SJSA1 (cell line): ENCODE results near the gene LRRTM3. TPM values are rescaled to one million over a fixed set of nuclear protein-coding genes. Genes with fewer than 3 reads are reported as not detected.
A peak's percentile ranks its signal among the peaks of the same experiment; 100 is the strongest.

Experiments
- DNase-seq, 2 experiments: peaks; one replicate each; pipeline ENCODE4 v3.0.0-alpha.2; 2015 to 2020; ENCODE audit warnings: low spot score in 2 of 2, low read depth in 1 of 2
- H3K27ac ChIP-seq: fragments of 250-450 bp; sonication (Bioruptor Pico); 2 replicates; pipeline ENCODE4 v1.5.1; 2020; ENCODE audit warnings: mild to moderate bottlenecking, moderate library complexity
- H3K27me3 ChIP-seq: fragments of 250-450 bp; sonication (Bioruptor Pico); replicated peaks from 2 replicates; pipeline ENCODE4 v1.5.1; 2020; ENCODE audit warnings: mild to moderate bottlenecking, moderate library complexity
- H3K36me3 ChIP-seq: fragments of 250-450 bp; sonication (Bioruptor Pico); 2 replicates; pipeline ENCODE4 v1.5.1; 2020; ENCODE audit warnings: mild to moderate bottlenecking
- H3K4me1 ChIP-seq: fragments of 250-450 bp; sonication (Bioruptor Pico); replicated peaks from 2 replicates; pipeline ENCODE4 v1.6.1; 2021; ENCODE audit warnings: mild to moderate bottlenecking
- H3K4me3 ChIP-seq: fragments of 250-450 bp; sonication (Bioruptor Pico); 2 replicates; pipeline ENCODE4 v1.5.1; 2020; ENCODE audit warnings: mild to moderate bottlenecking
- H3K9me3 ChIP-seq: fragments of 250-450 bp; sonication (Bioruptor Pico); replicated peaks from 2 replicates; pipeline ENCODE4 v1.5.1; 2020; ENCODE audit warnings: mild to moderate bottlenecking
- total RNA-seq: library from RNA; depleted of rRNA; stranded (reverse); fragments of >200 nt; shearing (Covaris generic); gene quantifications from 2 replicates; pipeline ENCODE4 v1.2.3, GENCODE V29; 2014; rRNA removed

LRRTM3 gene
- total RNA-seq, result not detected in 2 replicates

- Histone ChIP-seq H3K27ac (no peak within 1 kb of the TSS), H3K27me3 (no peaks in the 10 kb centered on the region; the same call in 1 of the 2 replicates), H3K4me3 (no peak within 1 kb of the TSS), H3K9me3 (no peaks in the 10 kb centered on the region), H3K36me3 (no peaks in the 10 kb centered on the region), H3K4me1 (no peaks in the 10 kb centered on the region)
- peak in 1 of 2 experiments; percentile 8 for DNase-seq
These were observed at the start of gene LRRTM3 for GRCh38 chr10:66925896-66926715. LRRTM3 (plus strand) TSS chr10:66926036.

GRCh38 chr10:66877361-66877760, 48.5 kb upstream of the LRRTM3 start:
- H3K4me3 ChIP-seq, result no peak overlapping the region
- H3K27ac ChIP-seq, result no peak overlapping the region
- H3K9me3 ChIP-seq, result no peaks in the 10 kb centered on the region
- no peaks in the 10 kb centered on the region for H3K4me1 ChIP-seq
- DNase-seq, result no peak
- no peaks in the 10 kb centered on the region for H3K36me3 ChIP-seq
- no peaks in the 10 kb centered on the region for H3K27me3 ChIP-seq

- no peak for DNase-seq
- H3K27ac ChIP-seq, result no peak overlapping the region
- no peaks in the 10 kb centered on the region for H3K9me3 ChIP-seq
- no peaks in the 10 kb centered on the region for H3K36me3 ChIP-seq
- H3K27me3 ChIP-seq, result no peaks in the 10 kb centered on the region
- H3K4me1 ChIP-seq, result no peaks in the 10 kb centered on the region
- H3K4me3 ChIP-seq, result no peak overlapping the region
These were observed 45.5 kb upstream of the LRRTM3 start for GRCh38 chr10:66880292-66880691.

GRCh38 chr10:66880826-66881225, 45.0 kb upstream of the LRRTM3 start:
- no peaks in the 10 kb centered on the region for H3K27me3 ChIP-seq
- H3K27ac ChIP-seq, result no peak overlapping the region
- no peak overlapping the region for H3K4me3 ChIP-seq
- no peaks in the 10 kb centered on the region for H3K4me1 ChIP-seq
- no peaks in the 10 kb centered on the region for H3K36me3 ChIP-seq
- no peaks in the 10 kb centered on the region for H3K9me3 ChIP-seq
- no peak for DNase-seq

DNA sequence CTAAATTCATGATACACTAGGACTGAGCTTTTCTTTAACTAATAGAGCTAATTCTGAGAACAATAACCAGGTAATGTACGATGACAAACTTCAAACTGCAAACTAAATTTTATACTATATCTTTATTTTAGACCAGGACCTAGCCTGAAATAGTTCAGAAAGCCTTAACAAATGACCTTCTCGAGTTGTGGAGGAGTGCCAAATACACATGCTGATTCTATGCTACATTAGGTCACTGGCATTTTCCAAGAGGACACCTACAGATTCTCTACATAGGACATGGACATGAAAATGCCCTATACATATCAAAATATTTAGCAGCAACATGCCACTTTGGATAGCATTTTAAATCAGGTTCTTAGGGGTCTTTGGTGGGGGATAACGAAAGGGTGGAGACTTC, 44.0 kb upstream of the LRRTM3 start:
- Histone ChIP-seq H3K9me3 (no peaks in the 10 kb centered on the region), H3K36me3 (no peaks in the 10 kb centered on the region), H3K27ac (no peak overlapping the region), H3K27me3 (no peaks in the 10 kb centered on the region), H3K4me1 (no peaks in the 10 kb centered on the region), H3K4me3 (no peak overlapping the region)
- DNase-seq, result no peak

GRCh38 chr10:66882271-66882670, 43.6 kb upstream of the LRRTM3 start:
- Histone ChIP-seq H3K27ac (no peak overlapping the region), H3K27me3 (no peaks in the 10 kb centered on the region), H3K4me3 (no peak overlapping the region), H3K9me3 (no peaks in the 10 kb centered on the region), H3K36me3 (no peaks in the 10 kb centered on the region), H3K4me1 (no peaks in the 10 kb centered on the region)
- no peak for DNase-seq

- Histone ChIP-seq H3K36me3 (no peaks in the 10 kb centered on the region), H3K27me3 (no peaks in the 10 kb centered on the region), H3K9me3 (no peaks in the 10 kb centered on the region), H3K27ac (no peak overlapping the region), H3K4me1 (no peaks in the 10 kb centered on the region), H3K4me3 (no peak overlapping the region)
- DNase-seq, result no peak
These were observed 39.0 kb upstream of the LRRTM3 start for GRCh38 chr10:66886848-66887247.

DNA sequence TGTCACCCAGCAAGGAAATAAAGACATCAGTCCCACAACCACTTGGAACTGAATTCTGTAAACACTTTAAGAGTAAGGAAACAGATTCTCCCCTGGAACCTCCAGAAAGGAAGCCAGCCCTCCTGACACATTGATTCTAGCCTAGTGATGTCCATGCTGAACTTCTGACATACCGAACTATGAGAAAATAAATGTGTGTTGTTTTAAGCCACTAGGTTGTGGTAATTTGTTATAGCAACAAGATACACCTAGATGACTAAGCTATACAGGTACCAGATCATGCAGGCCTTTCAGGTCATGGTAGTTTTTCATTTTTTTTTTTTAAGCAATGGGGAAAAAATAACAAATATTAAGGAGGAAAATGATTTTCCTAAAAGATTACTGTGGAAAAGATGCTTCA, 37.6 kb upstream of the LRRTM3 start:
- Histone ChIP-seq H3K4me1 (no peaks in the 10 kb centered on the region), H3K36me3 (no peaks in the 10 kb centered on the region), H3K27ac (no peak overlapping the region), H3K27me3 (no peaks in the 10 kb centered on the region), H3K9me3 (no peaks in the 10 kb centered on the region), H3K4me3 (no peak overlapping the region)
- no peak for DNase-seq

GRCh38 chr10:66892871-66893270, 33.0 kb upstream of the LRRTM3 start:
- Histone ChIP-seq H3K36me3 (no peaks in the 10 kb centered on the region), H3K4me1 (no peaks in the 10 kb centered on the region), H3K27ac (no peak overlapping the region), H3K9me3 (no peaks in the 10 kb centered on the region), H3K4me3 (no peak overlapping the region), H3K27me3 (no peaks in the 10 kb centered on the region)
- DNase-seq, result no peak

DNA sequence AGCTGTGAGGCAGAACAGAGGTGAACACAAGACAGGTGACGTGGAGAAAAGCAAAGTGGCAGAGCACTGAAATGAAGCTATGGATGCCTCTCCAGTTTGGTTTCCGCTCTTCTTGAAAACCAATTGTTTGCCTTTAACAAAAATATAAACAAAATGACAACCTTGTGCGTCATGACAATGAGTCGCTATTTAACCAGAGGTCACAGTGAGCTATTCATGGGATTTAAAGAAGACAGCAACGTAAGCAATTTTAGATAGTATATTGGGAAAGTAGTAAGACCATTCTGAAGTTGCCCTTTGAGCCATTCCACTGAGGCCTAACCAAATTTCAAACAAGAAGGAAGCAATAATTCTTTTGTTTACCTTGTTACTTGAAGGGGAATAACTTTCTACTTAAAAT, 15.2 kb upstream of the LRRTM3 start:
- no peaks in the 10 kb centered on the region for H3K9me3 ChIP-seq
- no peaks in the 10 kb centered on the region for H3K36me3 ChIP-seq
- no peaks in the 10 kb centered on the region for H3K4me1 ChIP-seq
- no peak overlapping the region for H3K4me3 ChIP-seq
- no peak for DNase-seq
- H3K27ac ChIP-seq, result no peak overlapping the region
- no peaks in the 10 kb centered on the region for H3K27me3 ChIP-seq

DNA sequence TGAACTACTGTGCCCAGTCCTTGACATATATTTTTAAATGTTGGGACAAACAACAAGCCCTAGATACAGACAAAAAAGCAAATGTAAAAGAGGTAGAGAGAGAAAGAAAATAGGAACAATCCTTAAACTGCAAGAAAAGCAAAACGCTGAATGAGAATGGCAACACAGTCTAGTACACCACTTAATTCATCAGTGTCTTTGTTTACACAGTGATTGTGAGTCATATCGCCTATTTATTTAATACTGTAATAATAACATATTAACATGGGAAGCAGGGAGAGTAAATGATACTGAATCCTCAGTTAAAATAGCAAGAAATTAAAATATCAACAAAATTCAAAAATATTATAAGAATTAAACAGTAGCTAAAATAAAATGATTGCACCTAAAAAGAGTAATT, 9.8 kb upstream of the LRRTM3 start:
- Histone ChIP-seq H3K27ac (no peak overlapping the region), H3K9me3 (no peaks in the 10 kb centered on the region), H3K4me1 (no peaks in the 10 kb centered on the region), H3K27me3 (no peaks in the 10 kb centered on the region), H3K36me3 (no peaks in the 10 kb centered on the region), H3K4me3 (no peak overlapping the region)
- no peak for DNase-seq

DNA sequence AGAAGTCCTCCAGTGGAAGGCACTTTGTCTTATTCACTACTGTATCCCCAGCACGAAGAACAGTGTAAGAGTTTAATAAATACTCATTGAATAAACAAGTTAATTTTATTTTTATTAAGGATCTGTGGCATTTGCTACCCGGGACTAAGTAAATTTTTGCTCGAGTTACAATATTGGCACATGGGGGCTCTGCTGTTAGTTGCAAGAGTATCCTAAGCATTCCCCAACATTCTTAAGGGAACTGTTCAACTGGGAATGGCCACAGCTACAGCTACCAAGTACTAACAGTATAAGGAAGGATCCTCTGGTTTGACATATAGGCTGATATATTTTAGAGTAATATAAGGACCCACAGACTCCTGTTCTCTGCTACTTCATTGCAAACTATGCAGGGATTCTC, 8.7 kb upstream of the LRRTM3 start:
- Histone ChIP-seq H3K36me3 (no peaks in the 10 kb centered on the region), H3K27ac (no peak overlapping the region), H3K9me3 (no peaks in the 10 kb centered on the region), H3K27me3 (no peaks in the 10 kb centered on the region), H3K4me1 (no peaks in the 10 kb centered on the region), H3K4me3 (no peak overlapping the region)
- no peak for DNase-seq

DNA sequence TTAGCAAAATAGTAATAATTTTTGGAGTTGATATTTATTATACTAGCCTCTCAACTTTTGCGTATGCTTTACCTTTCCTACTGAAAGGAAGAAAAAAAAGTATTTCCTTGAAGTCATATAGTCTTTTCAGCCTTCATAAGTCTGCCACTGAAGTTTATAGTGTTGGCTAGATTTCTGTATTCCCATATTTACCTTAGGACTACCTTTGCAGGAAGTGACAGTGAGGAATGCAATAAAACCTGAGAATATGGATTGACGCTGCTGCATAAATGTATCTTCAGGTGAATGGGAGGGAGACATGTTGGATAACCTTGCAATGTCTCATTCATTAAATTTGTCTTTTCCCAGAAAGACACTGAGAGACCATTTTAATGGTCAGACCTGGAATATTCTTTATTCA, 6.6 kb upstream of the LRRTM3 start:
- no peak for DNase-seq
- Histone ChIP-seq H3K36me3 (no peaks in the 10 kb centered on the region), H3K9me3 (no peaks in the 10 kb centered on the region), H3K27me3 (no peaks in the 10 kb centered on the region), H3K4me3 (no peak overlapping the region), H3K27ac (no peak overlapping the region), H3K4me1 (no peaks in the 10 kb centered on the region)

- no peak overlapping the region for H3K4me3 ChIP-seq
- H3K36me3 ChIP-seq, result no peaks in the 10 kb centered on the region
- no peaks in the 10 kb centered on the region for H3K9me3 ChIP-seq
- no peak for DNase-seq
- no peaks in the 10 kb centered on the region; the same call in 1 of the 2 replicates for H3K27me3 ChIP-seq
- no peak overlapping the region for H3K27ac ChIP-seq
- H3K4me1 ChIP-seq, result no peaks in the 10 kb centered on the region
These were observed 1.0 kb upstream of the LRRTM3 start for GRCh38 chr10:66924674-66925345.
